ENCODE data around the gene ZNF525.
"Not testable (repeated sequence)": the region's sequence is repeated elsewhere in the genome, so short reads cannot be mapped to it uniquely, and the experiment has no call there.

Gene ZNF525

DNA sequence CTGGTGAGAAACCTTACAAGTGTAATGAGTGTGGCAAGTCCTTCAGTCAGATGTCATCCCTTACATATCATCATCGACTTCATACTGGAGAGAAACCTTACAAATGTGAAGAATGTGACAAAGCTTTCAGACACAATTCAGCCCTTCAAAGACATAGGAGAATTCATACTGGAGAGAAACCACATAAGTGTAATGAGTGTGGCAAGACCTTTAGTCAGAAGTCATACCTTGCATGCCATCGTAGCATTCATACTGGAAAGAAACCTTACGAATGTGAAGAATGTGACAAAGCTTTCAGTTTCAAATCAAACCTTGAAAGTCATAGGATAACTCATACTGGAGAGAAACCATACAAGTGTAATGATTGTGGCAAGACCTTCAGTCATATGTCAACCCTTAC is 15.9 kb downstream of the ZNF525 start:
- Mint-ChIP-seq H3K36me3 (ENCODE audit: low read depth) (peaks cover 82% of the 10 kb centered on the region), H3K27ac (no peak overlapping the region), H3K27me3 (ENCODE audit: low read depth) (no peaks in the 10 kb centered on the region), H3K9me3 (peaks cover 82% of the 10 kb centered on the region), H3K4me3 (no peak overlapping the region), H3K4me1 (ENCODE audit: low read depth) (no peaks in the 10 kb centered on the region)
- DNase-seq (ENCODE audit: low spot score), result no peak

GRCh38 chr19:53388168-53388567 is 22.7 kb downstream of the ZNF525 start:
- no peaks in the 10 kb centered on the region for H3K4me1 Mint-ChIP-seq (ENCODE audit: low read depth)
- H3K4me3 Mint-ChIP-seq, result no peak overlapping the region
- no peak for DNase-seq (ENCODE audit: low spot score)
- H3K27me3 Mint-ChIP-seq (ENCODE audit: low read depth), result no peaks in the 10 kb centered on the region
- H3K9me3 Mint-ChIP-seq, result peaks cover 62% of the 10 kb centered on the region
- H3K36me3 Mint-ChIP-seq (ENCODE audit: low read depth), result peaks cover 33% of the 10 kb centered on the region
- H3K27ac Mint-ChIP-seq, result no peak overlapping the region

DNA sequence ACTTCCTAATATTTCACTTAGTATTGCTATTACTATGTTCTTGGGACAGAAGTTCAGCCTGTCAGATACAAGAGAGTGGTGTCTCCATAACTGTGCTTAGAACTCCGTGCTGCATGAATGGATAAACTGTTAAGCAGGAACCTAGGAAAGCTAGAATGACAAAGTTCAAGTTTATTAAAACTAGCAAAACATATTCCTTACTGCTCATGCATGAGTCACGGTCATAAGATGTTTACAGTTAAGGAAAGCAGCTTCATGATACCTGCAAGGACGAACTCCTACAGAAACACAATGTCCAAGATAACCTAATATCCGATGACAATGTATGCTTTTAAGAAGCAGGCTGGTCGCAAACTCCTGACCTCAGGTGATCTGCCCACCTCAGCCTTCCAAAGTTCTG is 23.4 kb downstream of the ZNF525 start:
- Mint-ChIP-seq H3K27me3 (ENCODE audit: low read depth) (no peaks in the 10 kb centered on the region), H3K4me3 (no peak overlapping the region), H3K27ac (no peak overlapping the region), H3K4me1 (ENCODE audit: low read depth) (peaks cover 2% of the 10 kb centered on the region), H3K36me3 (ENCODE audit: low read depth) (peaks cover 31% of the 10 kb centered on the region), H3K9me3 (peaks cover 63% of the 10 kb centered on the region)
- DNase-seq (ENCODE audit: low spot score), result no peak

DNA sequence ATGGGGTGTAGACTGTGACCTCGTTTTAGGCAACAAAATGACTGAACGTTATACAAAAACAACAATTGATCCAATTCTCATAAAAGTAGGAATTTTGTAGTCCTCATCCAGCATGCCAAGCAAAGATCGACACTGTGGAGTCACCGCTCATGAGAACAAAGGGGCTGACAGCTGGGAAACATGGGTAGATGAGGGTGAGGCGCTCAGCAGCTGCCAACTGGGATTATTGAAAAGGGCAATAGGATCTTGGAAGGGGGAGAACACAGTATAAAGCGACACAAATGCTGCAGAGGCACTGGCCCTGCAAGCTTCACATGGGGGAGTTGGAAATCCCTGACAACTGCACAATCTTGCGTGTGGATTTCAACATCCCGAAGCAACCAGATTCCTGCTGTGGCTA is 24.1 kb downstream of the ZNF525 start:
- H3K27ac Mint-ChIP-seq, result no peak overlapping the region
- peaks cover 62% of the 10 kb centered on the region for H3K9me3 Mint-ChIP-seq
- no peak for DNase-seq (ENCODE audit: low spot score)
- no peaks in the 10 kb centered on the region for H3K27me3 Mint-ChIP-seq (ENCODE audit: low read depth)
- H3K4me1 Mint-ChIP-seq (ENCODE audit: low read depth), result peaks cover 3% of the 10 kb centered on the region
- H3K4me3 Mint-ChIP-seq, result no peak overlapping the region
- H3K36me3 Mint-ChIP-seq (ENCODE audit: low read depth), result peaks cover 30% of the 10 kb centered on the region

- Mint-ChIP-seq H3K4me1 (ENCODE audit: low read depth) (peaks cover 6% of the 10 kb centered on the region), H3K36me3 (ENCODE audit: low read depth) (peaks cover 26% of the 10 kb centered on the region), H3K27ac (no peak overlapping the region), H3K27me3 (ENCODE audit: low read depth) (no peaks in the 10 kb centered on the region), H3K9me3 (peaks cover 58% of the 10 kb centered on the region), H3K4me3 (no peak overlapping the region)
- DNase-seq (ENCODE audit: low spot score), result no peak
These were observed 24.5 kb downstream of the ZNF525 start for GRCh38 chr19:53389978-53390377.

- peak overlapping the region; percentile 92 for H3K27ac Mint-ChIP-seq
- peaks cover 26% of the 10 kb centered on the region for H3K36me3 Mint-ChIP-seq (ENCODE audit: low read depth)
- no peaks in the 10 kb centered on the region for H3K27me3 Mint-ChIP-seq (ENCODE audit: low read depth)
- H3K9me3 Mint-ChIP-seq, result peaks cover 42% of the 10 kb centered on the region
- H3K4me1 Mint-ChIP-seq (ENCODE audit: low read depth), result peaks cover 18% of the 10 kb centered on the region
- no peak for DNase-seq (ENCODE audit: low spot score)
- H3K4me3 Mint-ChIP-seq, result peak overlapping the region; percentile 92
These were observed 29.0 kb downstream of the ZNF525 start for GRCh38 chr19:53394522-53394973.

- peaks cover 18% of the 10 kb centered on the region for H3K4me1 Mint-ChIP-seq (ENCODE audit: low read depth)
These were observed 29.7 kb downstream of the ZNF525 start, which contains the start of gene ZNF765 for GRCh38 chr19:53394974-53395839. ZNF765 (plus strand) TSS chr19:53395149; CDS start chr19:53398016, 2,867 bp downstream.

DNA sequence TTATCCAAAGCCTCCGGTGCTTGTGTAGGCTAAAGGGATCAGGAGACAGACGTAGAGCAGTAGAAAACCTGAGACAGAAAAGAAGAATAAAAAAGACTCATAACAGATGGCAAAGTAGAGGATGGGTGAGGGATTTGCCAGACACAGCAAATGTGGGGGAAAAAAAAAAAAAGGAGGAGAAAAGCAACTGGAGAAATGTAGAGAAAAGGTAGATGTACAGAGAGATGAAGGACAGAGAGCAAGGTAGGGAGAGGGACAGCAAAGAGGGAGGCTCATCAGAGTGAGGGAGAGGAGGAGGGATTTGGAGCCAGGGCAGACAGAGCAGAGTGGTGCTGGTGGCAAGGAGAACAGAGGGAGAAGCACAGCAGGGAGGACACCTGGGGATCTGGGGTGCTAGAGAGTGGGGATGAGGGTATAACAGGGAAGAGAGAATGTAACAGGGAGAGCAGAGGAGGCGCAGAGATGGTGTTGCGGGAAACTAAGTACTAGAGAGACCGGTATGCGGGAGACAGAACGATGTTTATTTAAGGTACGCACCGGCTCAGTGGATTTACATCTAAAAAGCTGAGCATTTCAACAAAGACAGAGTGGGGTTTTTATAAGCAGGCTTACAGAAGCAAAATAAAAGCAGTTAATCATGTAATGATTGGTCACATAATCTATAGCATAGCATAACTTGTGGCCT is 30.5 kb downstream of the ZNF525 start:
- not testable (repeated sequence) for H3K27me3 Mint-ChIP-seq (ENCODE audit: low read depth); DNase-seq (ENCODE audit: low spot score)
- peak overlapping the region; percentile 92 for H3K4me3 Mint-ChIP-seq
- peaks cover 38% of the 10 kb centered on the region for H3K9me3 Mint-ChIP-seq
- peaks cover 18% of the 10 kb centered on the region for H3K4me1 Mint-ChIP-seq (ENCODE audit: low read depth)
- peaks cover 35% of the 10 kb centered on the region for H3K36me3 Mint-ChIP-seq (ENCODE audit: low read depth)
- H3K27ac Mint-ChIP-seq, result peak overlapping the region; percentile 92

More at GRCh38 chr19:53394974-53395839, 29.7 kb downstream of the ZNF525 start, which contains the start of gene ZNF765:
- Mint-ChIP-seq H3K36me3 (ENCODE audit: low read depth) (peaks cover 31% of the 10 kb centered on the region), H3K27ac (peak within 1 kb of the TSS; percentile 92), H3K4me3 (peak within 1 kb of the TSS; percentile 92), H3K9me3 (peaks cover 40% of the 10 kb centered on the region), H3K27me3 (ENCODE audit: low read depth) (no peaks in the 10 kb centered on the region)
- peak; percentile 92 for DNase-seq (ENCODE audit: low spot score)

GRCh38 chr19:53396525-53396868 is 31.0 kb downstream of the ZNF525 start:
- DNase-seq (ENCODE audit: low spot score), result no peak
- H3K4me3 Mint-ChIP-seq, result peak overlapping the region; percentile 92
- H3K9me3 Mint-ChIP-seq, result peaks cover 38% of the 10 kb centered on the region
- H3K36me3 Mint-ChIP-seq (ENCODE audit: low read depth), result peaks cover 39% of the 10 kb centered on the region
- H3K27me3 Mint-ChIP-seq (ENCODE audit: low read depth), result no peaks in the 10 kb centered on the region
- no peak overlapping the region for H3K27ac Mint-ChIP-seq
- peaks cover 18% of the 10 kb centered on the region for H3K4me1 Mint-ChIP-seq (ENCODE audit: low read depth)

DNA sequence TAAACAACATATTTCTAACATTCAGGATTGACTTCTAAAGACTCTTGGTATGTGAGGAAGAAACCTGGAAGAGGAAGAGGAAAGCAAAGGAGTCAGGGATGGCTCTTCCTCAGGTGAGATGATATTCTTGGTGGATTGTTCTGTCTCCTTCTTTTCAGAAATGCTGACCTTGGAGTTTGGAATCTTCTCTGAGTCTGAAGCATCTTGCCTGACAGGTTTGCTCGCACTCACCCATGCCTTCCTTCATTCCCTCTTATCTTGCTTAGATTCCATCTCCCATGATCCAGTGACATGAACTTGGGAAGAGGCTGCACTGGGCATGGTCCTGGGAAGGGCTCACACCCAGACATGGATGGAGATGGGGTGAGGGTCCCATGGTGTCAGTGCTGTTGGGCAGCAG is 32.4 kb downstream of the ZNF525 start:
- not testable (repeated sequence) for DNase-seq (ENCODE audit: low spot score); H3K27ac Mint-ChIP-seq; H3K27me3 Mint-ChIP-seq (ENCODE audit: low read depth)
- H3K4me3 Mint-ChIP-seq, result peak overlapping the region; percentile 21
- H3K9me3 Mint-ChIP-seq, result peaks cover 34% of the 10 kb centered on the region
- H3K36me3 Mint-ChIP-seq (ENCODE audit: low read depth), result peaks cover 53% of the 10 kb centered on the region
- peaks cover 18% of the 10 kb centered on the region for H3K4me1 Mint-ChIP-seq (ENCODE audit: low read depth)

DNA sequence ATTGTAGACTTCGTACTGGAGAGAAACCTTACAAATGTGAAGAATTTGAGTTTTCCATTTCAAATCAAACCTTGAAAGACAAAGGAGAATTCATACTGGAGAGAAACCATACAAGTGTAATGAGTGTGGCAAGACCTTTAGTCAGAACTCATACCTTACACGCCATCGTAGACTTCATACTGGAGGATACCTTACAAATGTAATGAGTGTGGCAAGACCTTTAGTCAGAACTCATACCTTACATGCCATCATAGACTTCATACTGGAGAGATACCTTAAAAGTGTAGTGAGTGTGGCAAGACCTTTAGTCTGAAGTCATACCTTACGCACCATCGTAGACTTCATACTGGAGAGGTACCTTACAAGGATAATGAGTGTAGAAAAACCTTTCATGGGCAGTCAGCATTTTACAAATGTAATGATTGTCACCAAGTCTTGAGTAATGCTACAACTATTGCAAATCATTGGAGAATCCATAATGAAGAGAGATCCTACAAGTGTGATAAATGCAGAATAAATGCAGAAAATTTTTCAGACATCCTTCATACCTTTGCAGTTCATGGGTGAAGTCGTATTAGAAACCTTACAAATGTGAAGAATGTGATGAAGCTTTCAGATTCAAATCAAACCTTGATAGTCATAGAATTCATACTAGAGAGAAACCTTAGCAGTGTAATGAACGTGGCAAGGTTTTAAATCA is 44.1 kb downstream of the ZNF525 start:
- H3K4me3 Mint-ChIP-seq, result no peak overlapping the region
- H3K9me3 Mint-ChIP-seq, result peaks cover 65% of the 10 kb centered on the region
- DNase-seq (ENCODE audit: low spot score), result no peak
- no peak overlapping the region for H3K27ac Mint-ChIP-seq
- H3K27me3 Mint-ChIP-seq (ENCODE audit: low read depth), result no peaks in the 10 kb centered on the region
- H3K4me1 Mint-ChIP-seq (ENCODE audit: low read depth), result no peaks in the 10 kb centered on the region
- peaks cover 68% of the 10 kb centered on the region for H3K36me3 Mint-ChIP-seq (ENCODE audit: low read depth)

DNA sequence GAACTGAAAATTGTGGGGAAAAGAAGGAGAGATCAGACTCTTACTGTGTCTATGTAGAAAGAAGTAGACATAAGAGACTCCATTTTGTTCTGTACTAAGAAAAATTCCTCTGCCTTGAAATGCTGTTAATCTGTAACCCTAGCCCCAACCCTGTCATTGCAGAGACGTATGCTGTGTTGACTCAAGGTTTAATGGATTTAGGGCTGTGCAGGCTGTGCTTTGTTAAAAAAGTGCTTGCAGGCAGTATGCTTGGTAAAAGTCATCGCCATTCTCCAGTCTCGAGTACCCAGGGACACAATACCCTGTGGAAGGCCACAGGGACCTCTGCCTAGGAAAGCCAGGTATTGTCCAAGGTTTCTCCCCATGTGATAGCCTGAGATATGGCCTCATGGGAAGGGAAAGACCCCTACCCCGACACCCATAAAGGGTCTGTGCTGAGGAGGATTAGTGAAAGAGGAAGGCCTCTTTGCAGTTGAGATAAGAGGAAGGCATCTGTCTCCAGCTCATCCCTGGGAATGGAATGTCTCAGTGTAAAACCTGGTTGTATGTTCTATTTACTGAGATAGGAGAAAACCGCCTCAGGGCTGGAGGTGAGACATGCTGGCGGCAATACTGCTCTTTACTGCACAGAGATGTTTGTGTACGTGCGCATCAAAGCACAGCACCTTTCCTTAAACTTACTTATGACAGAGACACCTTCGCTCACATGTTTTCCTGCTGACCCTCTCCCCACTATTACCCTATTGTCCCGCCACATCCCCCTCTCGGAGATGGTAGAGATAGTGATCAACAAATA is 55.2 kb downstream of the ZNF525 start:
- not testable (repeated sequence) for DNase-seq (ENCODE audit: low spot score); H3K27me3 Mint-ChIP-seq (ENCODE audit: low read depth); H3K4me3 Mint-ChIP-seq; H3K27ac Mint-ChIP-seq; H3K36me3 Mint-ChIP-seq (ENCODE audit: low read depth); H3K4me1 Mint-ChIP-seq (ENCODE audit: low read depth)
- H3K9me3 Mint-ChIP-seq, result peaks cover 29% of the 10 kb centered on the region

DNA sequence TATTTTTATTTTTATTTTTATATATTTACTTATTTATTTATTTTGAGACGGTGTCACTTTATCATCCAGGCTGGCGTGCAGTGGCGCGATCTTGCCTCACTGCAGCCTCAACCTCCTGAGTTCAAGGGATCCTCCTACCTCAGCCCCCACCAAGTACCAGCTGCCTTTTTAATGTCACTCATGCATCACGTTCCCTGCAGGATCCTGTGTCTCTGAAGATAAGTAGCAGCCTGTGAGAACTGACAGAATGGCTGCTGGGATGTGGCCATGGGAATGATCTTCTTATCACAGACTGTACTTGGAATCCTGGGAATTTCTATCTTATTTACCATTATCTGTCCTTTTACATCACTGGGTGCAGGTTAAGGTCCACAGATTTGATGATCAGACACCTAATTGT is 57.0 kb downstream of the ZNF525 start:
- no peak for DNase-seq (ENCODE audit: low spot score)
- no peaks in the 10 kb centered on the region for H3K27me3 Mint-ChIP-seq (ENCODE audit: low read depth)
- no peaks in the 10 kb centered on the region for H3K4me1 Mint-ChIP-seq (ENCODE audit: low read depth)
- peaks cover 14% of the 10 kb centered on the region for H3K9me3 Mint-ChIP-seq
- no peak overlapping the region for H3K27ac Mint-ChIP-seq
- H3K4me3 Mint-ChIP-seq, result no peak overlapping the region
- H3K36me3 Mint-ChIP-seq (ENCODE audit: low read depth), result peaks cover 2% of the 10 kb centered on the region
